ENCODE measurements around the gene ARHGAP10. TPM values are rescaled to one million over a fixed set of nuclear protein-coding genes. Genes with fewer than 3 reads are reported as not detected.

ARHGAP10 gene
- total and polyA plus RNA-seq, 10 of the 15 experiments (the other 5 are each of a cell fraction or from before 2014, with no cell fraction given): 1.3 to 25.8 (median 17.2) TPM

- TF ChIP-seq ZBTB40 (IDR thresholded peaks at IDR 0.05; ENCODE audit: borderline replicate concordance): no peak
- no peak for TF ChIP-seq HDGF (IDR thresholded peaks at IDR 0.05)
- no peak for TF ChIP-seq SMC3 (IDR thresholded peaks at IDR 0.05; ENCODE audit: borderline replicate concordance, low read length)
- TF ChIP-seq POLR2AphosphoS5 (IDR thresholded peaks at IDR 0.05; ENCODE audit: low read length): no peak
- TF ChIP-seq CHD1 (IDR thresholded peaks at IDR 0.05; ENCODE audit: low read depth, low read length): no peak
- no peak for TF ChIP-seq SPI1 (IDR thresholded peaks at IDR 0.05; ENCODE audit: borderline replicate concordance, insufficient read depth, low read depth, low read length)
- no peak for TF ChIP-seq IRF3 (IDR thresholded peaks at IDR 0.05)
- no peak for TF ChIP-seq KLF5 (IDR thresholded peaks at IDR 0.05; ENCODE audit: partially characterized antibody)
Measured at GRCh38 chr4:148017801-148018200, 285.9 kb downstream of the ARHGAP10 start (continued).

DNA sequence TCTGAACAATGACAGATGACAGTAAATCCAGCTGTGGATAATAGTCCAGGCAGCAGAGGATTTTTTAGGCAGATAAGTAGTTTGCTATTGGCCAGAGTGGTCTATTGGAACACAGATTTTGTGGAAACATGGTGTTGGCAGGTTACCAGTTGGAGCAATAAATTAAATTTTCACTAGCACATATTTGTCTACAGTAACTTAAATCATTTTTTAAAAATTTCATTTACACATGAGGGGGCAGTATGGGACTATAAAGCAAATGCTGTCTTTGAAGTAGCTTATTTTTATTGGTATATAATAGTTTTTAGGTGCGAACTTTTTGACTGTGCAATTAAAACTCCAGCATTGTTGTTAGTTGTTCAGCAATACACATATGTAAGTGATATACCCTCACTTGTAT lies 289.8 kb downstream of the ARHGAP10 start:
- ATAC-seq: no peak
- Histone ChIP-seq H4K20me1 (ENCODE audit: control insufficient read depth, insufficient read depth) (no peaks in the 10 kb centered on the region), H3K79me2 (ENCODE audit: control insufficient read depth, insufficient read depth, low read length) (no peaks in the 10 kb centered on the region), H3K4me2 (ENCODE audit: control insufficient read depth, insufficient read depth) (no peak overlapping the region), H3K4me3 (no peak overlapping the region), H3K9me3 (replicated peaks; ENCODE audit: control insufficient read depth, insufficient read depth, low read length) (no peaks in the 10 kb centered on the region), H3K27me3 (replicated peaks in 1 of 2; ENCODE audit: control insufficient read depth in 2 of 2, insufficient read depth in 2 of 2, low read length in 1 of 2) (no peaks in the 10 kb centered on the region), H3K4me1 (ENCODE audit: control insufficient read depth, insufficient read depth, low read length) (no peaks in the 10 kb centered on the region), H3K27ac (ENCODE audit: control insufficient read depth, insufficient read depth) (no peak overlapping the region), H3K36me3 (ENCODE audit: control insufficient read depth in 2 of 2, insufficient read depth in 2 of 2, low read length in 1 of 2) (peaks cover 3 to 6% of the 10 kb centered on the region in 2 experiments; a peak in 3 of 4 replicates), H2AFZ (ENCODE audit: control insufficient read depth, low read depth, low read length) (no peak overlapping the region), H3K9ac (ENCODE audit: control insufficient read depth, insufficient read depth, low read length) (no peak overlapping the region)
- ChIA-PET RAD21 (ENCODE audit: unreplicated experiment) (no interaction called here), SMC1A (ENCODE audit: uncharacterized antibody, unreplicated experiment) (interaction anchor here (0.7 to 1.4 kb wide), 3 partner anchors 14 to 157 kb away, joined by 3 read pairs; no protein-coding TSS in a partner anchor), POLR2A (no interaction called here), CTCF (no interaction called here)
- FAIRE-seq: no peak
- DNase-seq (ENCODE audit: low read depth, low spot score): no peak
- intact Hi-C loops (cut with micrococcal nuclease; ENCODE audit: unreplicated experiment): no loop called here
- no TSS peak for BruUV-seq (replicated peaks)
- WGBS (ENCODE audit: insufficient coverage, insufficient replicate concordance, low lambda C conversion rate, missing lambda C conversion rate): 100% methylated on average over 1 of the region's 1 CpG
- in situ Hi-C loops (cut with MboI): no loop called here
- TF ChIP-seq MXI1 (IDR thresholded peaks at IDR 0.05; ENCODE audit: low read depth, low read length): no peak
- TF ChIP-seq, protein P1, sequence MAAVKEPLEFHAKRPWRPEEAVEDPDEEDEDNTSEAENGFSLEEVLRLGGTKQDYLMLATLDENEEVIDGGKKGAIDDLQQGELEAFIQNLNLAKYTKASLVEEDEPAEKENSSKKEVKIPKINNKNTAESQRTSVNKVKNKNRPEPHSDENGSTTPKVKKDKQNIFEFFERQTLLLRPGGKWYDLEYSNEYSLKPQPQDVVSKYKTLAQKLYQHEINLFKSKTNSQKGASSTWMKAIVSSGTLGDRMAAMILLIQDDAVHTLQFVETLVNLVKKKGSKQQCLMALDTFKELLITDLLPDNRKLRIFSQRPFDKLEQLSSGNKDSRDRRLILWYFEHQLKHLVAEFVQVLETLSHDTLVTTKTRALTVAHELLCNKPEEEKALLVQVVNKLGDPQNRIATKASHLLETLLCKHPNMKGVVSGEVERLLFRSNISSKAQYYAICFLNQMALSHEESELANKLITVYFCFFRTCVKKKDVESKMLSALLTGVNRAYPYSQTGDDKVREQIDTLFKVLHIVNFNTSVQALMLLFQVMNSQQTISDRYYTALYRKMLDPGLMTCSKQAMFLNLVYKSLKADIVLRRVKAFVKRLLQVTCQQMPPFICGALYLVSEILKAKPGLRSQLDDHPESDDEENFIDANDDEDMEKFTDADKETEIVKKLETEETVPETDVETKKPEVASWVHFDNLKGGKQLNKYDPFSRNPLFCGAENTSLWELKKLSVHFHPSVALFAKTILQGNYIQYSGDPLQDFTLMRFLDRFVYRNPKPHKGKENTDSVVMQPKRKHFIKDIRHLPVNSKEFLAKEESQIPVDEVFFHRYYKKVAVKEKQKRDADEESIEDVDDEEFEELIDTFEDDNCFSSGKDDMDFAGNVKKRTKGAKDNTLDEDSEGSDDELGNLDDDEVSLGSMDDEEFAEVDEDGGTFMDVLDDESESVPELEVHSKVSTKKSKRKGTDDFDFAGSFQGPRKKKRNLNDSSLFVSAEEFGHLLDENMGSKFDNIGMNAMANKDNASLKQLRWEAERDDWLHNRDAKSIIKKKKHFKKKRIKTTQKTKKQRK (IDR thresholded peaks at IDR 0.05; ENCODE audit: low read depth, low read length): no peak
- no peak for TF ChIP-seq SIN3A (IDR thresholded peaks at IDR 0.05; ENCODE audit: low read depth, low read length)
- no peak for TF ChIP-seq ZNF384 (IDR thresholded peaks at IDR 0.05; ENCODE audit: borderline replicate concordance, low read depth, low read length)
- TF ChIP-seq ZBTB33 (IDR thresholded peaks at IDR 0.05): no peak

Measured in GM12878 (cell line).